HT1080 (cell line): ENCODE results near the gene RPTOR. TPM values are rescaled to one million over a fixed set of nuclear protein-coding genes. Genes with fewer than 3 reads are reported as not detected.

Experiments used
- DNase-seq: peaks from one replicate; pipeline ENCODE4 v3.0.0-alpha.2; 2015; ENCODE audit warnings: low read depth
- total RNA-seq: library from RNA; depleted of rRNA; stranded (reverse); fragments of >200 nt; shearing (Covaris generic); gene quantifications from 2 replicates; pipeline ENCODE4 v1.2.3, GENCODE V29; 2014

Gene RPTOR
- total RNA-seq, 1 experiment from 2014 or later = 18.5 TPM

DNA sequence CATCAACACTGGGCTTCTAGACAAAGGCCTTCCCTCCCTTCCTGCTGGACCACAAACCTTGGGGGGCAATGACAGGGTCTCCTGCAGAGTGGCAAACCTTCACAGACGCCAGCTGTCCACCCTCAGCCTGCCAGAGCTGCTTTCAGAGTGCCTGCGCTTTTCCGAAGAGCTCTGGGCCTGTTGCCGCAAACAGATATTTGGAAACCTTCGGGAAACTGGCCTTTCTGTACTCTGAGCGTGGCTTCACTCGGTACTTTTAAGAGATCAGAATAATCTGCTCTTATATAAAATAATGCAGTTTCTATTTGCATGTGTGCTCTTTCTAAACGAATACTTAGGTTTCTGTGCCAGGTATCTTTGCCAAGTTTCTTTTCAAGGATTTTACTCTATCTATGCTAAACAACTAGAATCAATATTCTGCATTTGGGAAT, 294.9 kb downstream of the RPTOR start:
- no peak for DNase-seq

GRCh38 chr17:80839970-80840369, 295.3 kb downstream of the RPTOR start:
- no peak for DNase-seq

GRCh38 chr17:80842456-80843013, 297.9 kb downstream of the RPTOR start:
- no peak for DNase-seq

GRCh38 chr17:80843741-80844156, 299.1 kb downstream of the RPTOR start:
- DNase-seq = no peak

DNA sequence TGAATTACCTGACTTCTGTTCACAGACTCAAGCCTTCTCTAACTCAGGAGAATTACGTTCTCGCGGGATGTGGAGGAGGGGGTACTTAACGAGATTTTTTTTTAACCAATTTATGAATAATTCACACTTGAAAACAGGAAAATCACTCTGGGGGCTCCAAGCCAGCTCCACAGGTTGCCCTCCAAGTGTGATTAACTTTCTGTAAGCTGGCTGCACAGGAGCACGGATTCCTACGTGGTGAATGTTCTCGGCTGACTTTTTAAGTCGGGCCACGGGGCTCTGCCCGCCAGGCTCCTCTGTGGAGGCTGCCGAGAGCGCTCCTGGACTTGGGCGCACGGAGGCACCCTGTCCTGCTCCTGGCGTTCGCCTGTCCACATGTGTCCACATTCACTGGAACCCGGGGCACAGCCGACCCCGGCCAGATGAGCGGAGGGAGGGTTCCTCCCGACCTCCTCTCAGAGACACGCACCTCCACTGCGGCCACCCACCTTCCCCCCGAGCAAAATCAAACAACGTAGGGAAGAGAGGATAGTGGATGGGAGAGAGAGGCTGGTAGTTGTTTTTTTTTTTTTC, 299.9 kb downstream of the RPTOR start:
- DNase-seq = no peak

DNA sequence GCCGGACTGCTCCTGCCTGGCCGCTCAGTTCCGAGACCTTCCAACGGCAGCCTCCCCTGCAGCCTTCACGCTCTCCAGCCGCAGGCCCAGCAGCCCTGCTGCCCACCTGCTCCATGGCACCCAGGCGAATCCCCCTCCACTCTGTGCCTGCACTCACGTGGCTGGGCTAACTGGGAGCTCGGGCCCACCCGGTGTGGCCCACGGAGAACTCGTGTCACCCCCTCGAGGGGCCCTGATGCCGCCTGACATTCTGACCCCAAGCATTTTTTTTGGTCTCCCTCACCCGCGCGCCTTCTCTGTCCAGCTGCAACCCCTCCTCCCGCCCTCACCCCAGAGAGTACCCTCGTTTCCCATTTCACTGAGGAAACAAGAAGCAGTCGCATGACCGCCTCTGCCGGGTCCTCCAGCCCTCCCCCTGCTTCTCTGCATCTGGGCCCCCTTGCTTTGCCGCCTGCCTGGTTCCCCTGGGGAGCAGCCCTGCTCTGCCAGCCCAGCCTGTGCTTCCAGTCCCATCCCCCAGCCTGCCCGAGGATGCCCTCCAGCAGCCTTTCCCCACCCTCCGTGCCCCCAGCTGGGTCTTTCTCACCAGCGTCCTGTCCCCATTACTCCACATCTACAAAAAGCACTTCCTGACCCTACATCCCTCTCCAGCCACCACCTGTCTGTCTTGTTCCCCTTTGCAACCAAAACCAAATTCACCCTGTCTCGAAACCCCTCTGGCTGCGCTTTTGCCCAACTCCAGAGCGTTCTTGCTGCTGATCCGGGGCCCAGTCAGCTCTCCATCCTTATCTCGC, 300.6 kb downstream of the RPTOR start:
- DNase-seq = no peak

GRCh38 chr17:80845863-80846671, 301.4 kb downstream of the RPTOR start:
- DNase-seq = no peak

DNA sequence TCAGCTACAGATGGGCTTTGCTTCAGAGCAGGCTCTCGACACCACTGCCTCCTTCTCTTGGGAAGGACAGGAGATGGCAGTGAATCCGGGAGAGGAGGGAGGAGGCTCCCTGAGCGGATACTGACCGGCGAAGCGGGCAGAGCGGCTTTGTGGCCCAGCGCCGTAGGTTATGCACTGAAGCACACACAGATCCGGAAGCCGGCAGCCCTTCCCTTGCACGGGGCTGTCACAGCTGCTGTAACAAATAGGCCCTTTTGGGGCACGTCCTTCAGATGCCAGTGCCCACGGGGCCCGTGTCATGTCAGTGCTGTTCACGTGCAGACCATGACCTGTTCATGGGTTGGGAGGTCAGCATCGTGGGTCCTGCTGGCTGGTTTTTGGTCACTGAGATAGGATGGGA, 302.3 kb downstream of the RPTOR start:
- DNase-seq = no peak

DNA sequence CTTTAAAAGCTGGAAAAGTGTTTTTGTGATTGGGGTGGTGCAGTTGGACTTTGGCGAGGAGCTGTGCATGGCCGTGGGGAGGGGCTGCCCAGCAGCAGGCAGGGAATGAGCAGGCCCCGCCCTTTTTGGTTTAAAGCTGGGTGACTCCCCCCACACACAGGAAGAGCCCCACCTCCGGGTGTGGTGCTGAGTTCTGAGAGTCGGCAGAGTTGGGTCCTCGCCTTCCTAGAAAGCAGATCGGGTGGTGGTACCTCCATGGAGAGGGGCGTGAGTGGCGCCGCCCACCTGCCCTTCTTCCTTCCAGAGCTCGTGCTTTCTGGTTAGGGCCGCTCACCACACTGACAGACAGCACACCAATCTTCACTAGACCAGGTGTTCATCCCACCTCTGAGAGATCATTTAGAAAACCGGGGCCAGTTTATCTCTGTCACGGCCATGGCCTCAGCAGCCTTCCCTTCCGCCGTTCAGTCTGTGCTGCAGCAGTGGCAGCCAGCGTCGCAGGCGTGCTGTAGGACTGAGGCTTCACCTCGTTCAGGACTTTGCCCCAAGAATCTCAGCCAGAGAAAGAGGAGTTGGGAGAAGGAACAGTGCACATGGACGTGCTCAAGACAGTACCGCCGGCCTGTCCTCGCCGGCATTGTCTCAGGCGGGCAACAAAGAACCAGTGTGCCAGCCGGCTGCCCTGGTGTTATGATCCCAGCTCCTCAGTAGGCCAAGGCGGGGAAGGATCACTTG, 303.0 kb downstream of the RPTOR start:
- no peak for DNase-seq

DNA sequence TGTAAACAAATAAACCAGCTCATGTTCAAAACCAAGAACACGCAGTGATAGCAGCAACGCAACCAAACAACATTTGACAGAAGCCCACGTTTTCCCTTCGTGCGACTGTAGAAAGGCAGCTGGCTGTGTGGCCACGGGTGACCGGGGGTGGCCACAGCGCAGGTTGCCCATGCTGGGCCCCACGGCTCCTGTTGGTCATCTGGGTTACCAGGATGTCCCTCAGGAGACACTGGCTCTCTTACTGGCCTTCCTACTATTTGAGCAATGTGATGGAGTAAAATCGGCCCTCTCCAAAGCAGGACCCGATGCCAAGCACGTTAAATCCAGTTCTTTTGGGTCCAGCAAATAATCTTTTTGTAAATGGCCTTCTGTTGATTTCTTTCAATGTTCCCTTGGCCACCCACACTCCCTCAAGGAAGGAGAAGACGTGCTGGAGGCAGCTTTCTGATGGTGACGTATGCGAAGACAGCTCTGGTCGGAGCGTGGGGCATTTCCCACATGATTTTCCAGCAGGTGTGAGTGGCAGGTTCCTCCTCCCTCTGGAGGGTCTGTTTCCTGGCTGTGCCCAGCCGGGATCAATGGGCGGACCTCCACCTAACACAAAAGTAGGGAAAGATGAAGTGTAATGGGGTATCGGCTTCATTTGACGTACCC, 303.9 kb downstream of the RPTOR start:
- no peak for DNase-seq

- no peak for DNase-seq
Observed at GRCh38 chr17:80849119-80849518, 304.5 kb downstream of the RPTOR start.

GRCh38 chr17:80850109-80850508, 305.5 kb downstream of the RPTOR start:
- DNase-seq = no peak

DNA sequence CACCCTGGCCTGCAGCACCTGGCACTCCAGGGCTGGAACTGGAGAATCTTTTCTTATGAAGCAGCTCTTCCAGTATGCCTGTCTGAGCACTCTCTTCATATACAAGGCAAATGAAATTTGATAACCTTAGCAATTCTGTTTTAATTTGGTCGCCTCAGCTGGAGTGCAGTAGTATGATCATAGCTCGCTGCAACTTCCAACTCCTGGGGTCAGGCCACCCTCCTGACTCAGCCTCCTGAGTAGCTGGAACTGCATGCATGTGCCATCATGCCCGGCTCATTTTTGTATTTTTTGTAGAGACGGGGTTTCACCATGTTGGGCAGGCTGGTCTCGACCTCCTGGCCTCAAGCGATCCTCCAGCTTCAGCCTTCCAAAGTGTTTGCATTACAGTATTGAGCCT, 306.2 kb downstream of the RPTOR start:
- no peak for DNase-seq

DNA sequence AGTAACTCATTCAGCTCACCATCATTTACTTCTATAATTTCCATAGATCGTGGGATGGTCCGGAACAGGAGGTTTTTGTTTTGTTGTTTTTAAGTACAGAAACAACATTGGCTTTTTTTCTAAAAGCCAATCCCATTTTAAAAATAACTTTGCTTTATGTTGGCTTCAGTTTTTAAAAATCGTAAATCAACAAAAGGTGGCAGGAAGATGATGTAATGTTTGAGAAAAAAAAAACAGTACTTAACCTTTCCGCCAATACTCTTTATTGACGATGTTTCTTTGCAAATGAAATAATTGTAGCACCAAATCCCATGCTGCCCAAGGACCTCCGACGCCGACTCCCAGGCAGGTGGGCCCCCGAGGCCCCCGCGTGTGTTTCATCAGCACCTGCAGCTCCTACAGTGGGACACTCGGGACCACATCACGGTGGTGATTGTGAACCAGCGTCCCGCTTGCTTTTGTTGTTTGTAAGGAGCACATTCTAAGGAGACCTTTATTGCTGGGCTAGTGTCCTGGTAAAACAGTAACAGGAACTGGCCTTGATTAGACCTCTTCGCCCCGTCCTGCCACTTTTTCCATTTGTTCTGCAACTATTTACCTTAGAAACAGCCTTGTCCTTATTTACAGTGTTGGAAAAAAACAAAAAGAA, 306.8 kb downstream of the RPTOR start:
- DNase-seq = no peak

DNA sequence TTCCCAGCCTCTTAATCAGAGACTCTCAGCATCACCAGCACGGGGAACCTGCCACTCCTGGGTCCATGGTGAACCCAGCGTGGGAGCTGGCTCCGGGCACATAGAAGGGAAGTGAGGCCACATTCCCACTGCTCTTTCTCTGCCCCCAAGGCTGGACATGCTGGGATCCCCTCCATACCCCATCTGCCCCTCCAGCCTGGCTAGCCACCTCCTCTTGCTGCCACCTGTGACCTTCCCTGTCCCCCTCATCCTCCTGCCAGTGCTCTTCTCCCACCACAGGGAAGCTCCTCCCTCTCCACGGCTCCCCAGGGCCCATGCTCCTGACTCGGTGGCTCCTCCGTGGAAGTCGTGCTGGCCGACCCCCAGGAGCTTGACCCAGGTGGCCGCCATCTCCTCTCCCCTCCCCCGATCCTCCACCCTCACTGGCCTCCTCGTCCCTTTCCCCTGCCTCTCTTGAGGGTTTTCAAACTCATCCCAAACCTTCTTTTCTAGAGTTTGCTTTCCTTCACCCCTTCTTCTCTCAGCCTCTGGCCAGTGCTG, 307.9 kb downstream of the RPTOR start:
- no peak for DNase-seq

DNA sequence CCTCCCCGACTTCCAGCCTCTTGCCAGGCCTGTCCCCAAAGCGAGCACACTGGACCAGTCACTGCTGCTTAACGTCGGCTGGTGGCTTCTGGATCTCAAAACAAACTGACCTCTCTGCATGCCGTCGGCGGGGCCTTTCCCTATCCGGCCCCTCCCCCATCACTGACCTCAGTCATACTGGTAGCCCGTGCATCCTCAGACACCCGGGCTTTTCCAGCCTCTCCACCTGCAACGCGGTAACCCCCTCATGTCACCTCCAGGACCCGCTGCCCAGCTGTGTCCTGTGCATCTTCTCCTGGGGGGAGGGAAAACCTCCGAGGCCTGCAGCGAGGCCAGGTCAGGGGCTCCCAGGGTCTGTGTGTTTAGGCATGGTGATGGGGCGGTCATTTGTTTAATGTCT, 308.4 kb downstream of the RPTOR start:
- DNase-seq = no peak

- no peak for DNase-seq
Observed at GRCh38 chr17:80854220-80854619, 309.6 kb downstream of the RPTOR start.

DNA sequence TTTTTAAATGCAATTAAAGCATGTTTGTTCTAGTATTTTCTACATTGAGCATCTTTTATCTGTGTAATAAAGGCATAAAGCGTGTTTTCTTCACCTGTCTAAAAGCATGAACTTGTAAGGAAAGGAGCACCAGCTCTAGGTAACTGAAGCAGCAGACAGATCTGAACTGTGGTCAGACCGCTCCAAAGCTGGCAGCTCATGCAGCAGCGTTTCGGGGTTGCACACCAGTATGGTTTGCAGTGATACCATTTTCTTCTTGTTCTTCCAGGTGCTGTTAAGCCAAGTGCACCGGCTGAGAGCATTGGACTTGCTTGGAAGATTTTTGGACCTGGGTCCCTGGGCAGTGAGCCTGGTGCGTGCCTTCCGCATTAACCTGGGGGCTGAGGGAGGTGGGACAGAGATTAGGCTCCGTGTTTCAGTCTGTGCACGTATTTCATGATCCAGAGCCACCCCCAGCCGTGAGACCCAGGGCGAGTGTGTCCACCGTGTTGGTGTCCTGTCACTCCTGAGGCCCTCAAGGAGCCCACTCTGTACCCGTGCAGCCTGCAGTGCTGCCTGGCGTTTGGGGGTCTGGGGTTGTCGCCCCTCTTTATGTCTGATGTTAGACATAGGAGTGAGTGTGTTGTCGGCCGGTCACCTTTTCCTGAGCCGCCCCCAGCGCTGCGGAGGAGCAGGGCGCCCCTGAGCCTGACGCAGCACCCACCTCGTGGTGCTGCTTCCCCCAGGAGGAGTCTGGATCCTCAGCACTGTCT, 310.7 kb downstream of the RPTOR start:
- no peak for DNase-seq
